Fibroblast of the aortic adventitia (primary cell): ENCODE results near the gene HOXB5. TPM values are rescaled to one million over a fixed set of nuclear protein-coding genes. Genes with fewer than 3 reads are reported as not detected.

ENCODE experiments used
- DNase-seq: peaks from one replicate; pipeline ENCODE4 v3.0.0-alpha.2; 2010; ENCODE audit warnings: low read depth
- H3K4me3 ChIP-seq: 2 replicates; pipeline ENCODE4 v1.5.1; 2011; ENCODE audit warnings: low read depth, mild to moderate bottlenecking, control low read depth, low read length, moderate library complexity
- total RNA-seq: library from RNA; depleted of rRNA; stranded (reverse); fragments of >200 nt; gene quantifications from 2 replicates; pipeline ENCODE4 v1.2.3, GENCODE V29; 2012; ENCODE audit warnings: low replicate concordance
- TF ChIP-seq, protein P1 (sequence below): IDR thresholded peaks from 2 replicates; pipeline ENCODE4 v1.5.1; 2011; ENCODE audit warnings: mild to moderate bottlenecking, low read length, control low read depth, inconsistent platforms; ENCODE audit not compliant: insufficient read depth

Gene HOXB5
- 0.27 and 0.57 TPM in 2 replicates for total RNA-seq

GRCh38 chr17:48593126-48593829 is at the start of gene HOXB5:
Gene HOXB5, minus strand, starts transcription at chr17:48593779. Its CDS starts 97 bp downstream, at chr17:48593682.
- peak within 1 kb of the TSS; percentile 63 for H3K4me3 ChIP-seq
- DNase-seq = peak; percentile 43
- TF ChIP-seq, protein P1, sequence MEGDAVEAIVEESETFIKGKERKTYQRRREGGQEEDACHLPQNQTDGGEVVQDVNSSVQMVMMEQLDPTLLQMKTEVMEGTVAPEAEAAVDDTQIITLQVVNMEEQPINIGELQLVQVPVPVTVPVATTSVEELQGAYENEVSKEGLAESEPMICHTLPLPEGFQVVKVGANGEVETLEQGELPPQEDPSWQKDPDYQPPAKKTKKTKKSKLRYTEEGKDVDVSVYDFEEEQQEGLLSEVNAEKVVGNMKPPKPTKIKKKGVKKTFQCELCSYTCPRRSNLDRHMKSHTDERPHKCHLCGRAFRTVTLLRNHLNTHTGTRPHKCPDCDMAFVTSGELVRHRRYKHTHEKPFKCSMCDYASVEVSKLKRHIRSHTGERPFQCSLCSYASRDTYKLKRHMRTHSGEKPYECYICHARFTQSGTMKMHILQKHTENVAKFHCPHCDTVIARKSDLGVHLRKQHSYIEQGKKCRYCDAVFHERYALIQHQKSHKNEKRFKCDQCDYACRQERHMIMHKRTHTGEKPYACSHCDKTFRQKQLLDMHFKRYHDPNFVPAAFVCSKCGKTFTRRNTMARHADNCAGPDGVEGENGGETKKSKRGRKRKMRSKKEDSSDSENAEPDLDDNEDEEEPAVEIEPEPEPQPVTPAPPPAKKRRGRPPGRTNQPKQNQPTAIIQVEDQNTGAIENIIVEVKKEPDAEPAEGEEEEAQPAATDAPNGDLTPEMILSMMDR = no peak

DNA sequence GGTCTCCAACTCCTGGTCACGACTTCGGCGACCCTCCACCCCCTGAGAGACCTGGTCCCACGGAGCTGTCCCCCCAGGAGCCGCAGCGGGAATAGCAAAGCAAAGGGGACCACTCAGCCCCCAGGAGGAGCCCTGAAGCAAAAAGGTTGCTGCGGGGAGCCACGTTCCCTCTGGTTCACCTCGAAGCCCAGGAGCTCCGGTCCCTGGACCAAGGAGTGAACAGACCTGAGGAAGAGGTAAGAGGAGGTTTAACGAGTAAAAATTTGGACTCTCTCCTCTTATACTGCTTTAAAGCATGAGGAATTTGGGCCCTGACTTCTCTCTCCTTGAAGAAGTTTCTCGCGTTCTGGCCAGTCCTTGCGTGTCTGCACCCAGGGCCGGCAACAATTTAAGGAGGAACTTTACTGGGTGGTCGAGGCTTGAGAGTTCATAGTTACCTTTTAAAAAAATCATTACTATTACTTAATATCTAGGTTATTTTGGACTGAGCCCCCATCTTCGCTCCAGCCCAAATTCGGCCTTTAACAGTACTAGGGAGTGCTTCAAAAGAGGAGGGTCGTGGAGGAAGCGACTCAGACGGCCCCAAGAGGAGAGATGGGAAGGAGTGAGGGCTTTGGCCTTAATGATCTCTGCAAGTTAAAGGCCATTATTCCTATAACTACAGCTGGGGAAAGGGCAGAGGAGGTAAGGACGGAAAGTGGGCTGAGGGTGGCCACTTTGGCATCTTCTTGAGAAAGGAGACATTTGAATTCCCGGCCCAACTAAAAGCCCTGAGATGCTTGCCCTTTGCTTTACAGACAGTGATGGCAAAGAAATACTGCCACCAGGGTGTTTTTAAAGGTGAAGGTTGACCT is 49.5 kb upstream of the HOXB5 start:
- TF ChIP-seq, protein P1 = no peak
- no peak for DNase-seq
- no peak overlapping the region for H3K4me3 ChIP-seq

DNA sequence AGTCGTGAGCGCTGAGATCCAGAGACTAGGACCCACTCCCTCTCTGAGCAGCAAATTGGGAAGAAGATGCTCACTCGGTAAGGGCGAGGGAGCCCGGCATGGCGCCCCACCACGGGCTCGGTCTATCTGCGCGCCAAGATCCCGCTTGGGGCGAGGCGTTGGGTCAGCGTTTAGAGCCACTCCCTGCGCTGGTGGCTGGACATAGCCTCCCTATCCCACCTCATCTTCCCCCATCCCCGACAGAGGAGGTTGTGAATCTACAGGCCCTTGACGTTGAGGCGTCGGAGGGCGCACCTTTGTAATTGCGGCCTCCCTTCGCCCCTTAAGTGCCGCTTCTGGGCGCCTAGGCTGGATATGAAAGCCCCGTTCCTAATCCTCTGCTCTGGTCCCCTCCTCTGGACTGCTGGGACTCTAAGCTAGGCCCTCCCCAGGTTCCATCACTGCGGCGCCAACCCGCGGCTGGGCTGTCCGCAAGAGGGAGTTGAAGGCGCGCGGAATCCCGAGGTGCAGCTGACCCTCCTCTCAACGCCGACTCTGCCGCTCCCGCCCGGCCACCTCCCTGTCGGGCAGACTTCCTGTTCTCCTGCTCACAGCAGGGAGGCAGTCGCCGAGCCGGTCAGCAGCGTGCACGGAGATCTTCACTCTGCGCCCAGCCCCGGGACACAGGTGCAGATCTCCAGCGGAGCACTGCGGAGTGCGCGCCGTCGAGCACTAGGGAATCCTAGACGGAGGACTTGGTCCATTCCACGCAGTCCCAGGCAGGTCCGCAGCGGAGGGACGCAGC is 48.7 kb upstream of the HOXB5 start:
- DNase-seq = no peak
- TF ChIP-seq, protein P1 = no peak
- H3K4me3 ChIP-seq = no peak overlapping the region

GRCh38 chr17:48641541-48642058 is 48.0 kb upstream of the HOXB5 start:
- no peak overlapping the region for H3K4me3 ChIP-seq
- no peak for DNase-seq
- TF ChIP-seq, protein P1 = no peak

DNA sequence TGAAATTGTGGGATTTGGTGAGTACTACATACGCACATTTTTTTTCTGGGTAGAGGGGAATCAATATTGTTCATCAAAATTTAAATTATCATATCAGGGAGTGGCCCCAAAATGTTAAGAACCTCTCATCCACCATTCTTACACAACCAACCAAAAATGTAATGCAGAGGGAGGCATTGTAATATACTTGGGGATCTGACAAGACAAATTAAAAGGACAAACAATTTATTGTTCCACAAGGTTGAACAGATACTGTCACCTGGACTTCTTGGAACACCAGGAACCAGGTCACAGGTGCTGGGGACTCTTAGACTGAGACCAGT is 47.2 kb upstream of the HOXB5 start:
- no peak for DNase-seq
- TF ChIP-seq, protein P1 = no peak
- no peak overlapping the region for H3K4me3 ChIP-seq
